Sciatic nerve (tissue), 2 donors: ENCODE measurements around the gene PHIP. TPM values are rescaled to one million over a fixed set of nuclear protein-coding genes. Genes with fewer than 3 reads are reported as not detected.
"Not testable (repeated sequence)": the region's sequence is repeated elsewhere in the genome, so short reads cannot be mapped to it uniquely, and the experiment has no call there.

Experiments
- ATAC-seq: fragments of 200-7000 bp; cut with Tn5 transposase; one replicate; pipeline ENCODE4 v1.9.1; 2020; ENCODE audit warnings: mild to moderate bottlenecking, moderate library complexity
- DNase-seq: peaks from one replicate; pipeline ENCODE4 v3.0.0-alpha.2; 2020; ENCODE audit warnings: low spot score
- intact Hi-C: fragments of 100-400 bp; cut with DNase I; formaldehyde crosslinking; loops from one replicate; pipeline ENCODE4 v1.14.2; 2022
- total RNA-seq: library from RNA; stranded (reverse); fragmentation: NEBNext Ultra II Directional; extraction: Animal tissue kit (Norgen Biotek cat#: 25700); gene quantifications from one replicate; pipeline ENCODE4 v1.2.1, GENCODE V29; 2021
- donor health status: DM: no; HTN: no; CAD: no.
- donor health status: DM: no; HTN: no; CAD: no.

Gene PHIP
- total RNA-seq, 1 donor from 2014 or later = 43.6 TPM

- no peak for ATAC-seq
- no peak for DNase-seq
- intact Hi-C loops = no loop called here
Measured at GRCh38 chr6:78962448-78962847, 115.6 kb downstream of the PHIP start.

GRCh38 chr6:78954740-78955139 is 123.3 kb downstream of the PHIP start:
- DNase-seq = no peak
- intact Hi-C loops = no loop called here
- ATAC-seq = no peak

GRCh38 chr6:78953798-78954197 is 124.3 kb downstream of the PHIP start:
- intact Hi-C loops = no loop called here
- DNase-seq (no peak), ATAC-seq (no peak)

- no peak for ATAC-seq
- DNase-seq = no peak
- intact Hi-C loops = no loop called here
Measured at GRCh38 chr6:78952362-78952761, 125.7 kb downstream of the PHIP start.

- ATAC-seq = no peak
- no peak for DNase-seq
- intact Hi-C loops = no loop called here
Measured at GRCh38 chr6:78948785-78949184, 129.3 kb downstream of the PHIP start.

GRCh38 chr6:78947962-78948361 is 130.1 kb downstream of the PHIP start:
- ATAC-seq (no peak), DNase-seq (no peak)
- intact Hi-C loops = no loop called here

GRCh38 chr6:78947529-78947928 is 130.5 kb downstream of the PHIP start:
- intact Hi-C loops = no loop called here
- no peak for DNase-seq
- no peak for ATAC-seq

- DNase-seq = no peak
- intact Hi-C loops = no loop called here
- no peak for ATAC-seq
Measured at GRCh38 chr6:78942446-78942845, 135.6 kb downstream of the PHIP start.

- intact Hi-C loops = no loop called here
- ATAC-seq (no peak), DNase-seq (no peak)
Measured at GRCh38 chr6:78936515-78936914, 141.5 kb downstream of the PHIP start.

GRCh38 chr6:78935553-78935952 is 142.5 kb downstream of the PHIP start:
- ATAC-seq (no peak), DNase-seq (no peak)
- intact Hi-C loops = no loop called here

- DNase-seq (no peak), ATAC-seq (no peak)
- intact Hi-C loops = no loop called here
Measured at GRCh38 chr6:78925317-78925716, 152.7 kb downstream of the PHIP start.

- ATAC-seq, intact Hi-C loops, DNase-seq: not testable (repeated sequence)
Measured at GRCh38 chr6:78921168-78921567, 156.9 kb downstream of the PHIP start.

GRCh38 chr6:78917788-78918187 is 160.3 kb downstream of the PHIP start:
- intact Hi-C loops = no loop called here
- no peak for DNase-seq
- no peak for ATAC-seq

- ATAC-seq (no peak), DNase-seq (no peak)
- intact Hi-C loops = no loop called here
Measured at GRCh38 chr6:78916411-78916810, 161.6 kb downstream of the PHIP start.

- ATAC-seq (peak; percentile 54), DNase-seq (no peak)
Measured at GRCh38 chr6:78911218-78911940, 166.7 kb downstream of the PHIP start.

GRCh38 chr6:78910591-78911171 is 167.4 kb downstream of the PHIP start:
- intact Hi-C loops = no loop called here
- DNase-seq (no peak), ATAC-seq (peak; percentile 72)

More at GRCh38 chr6:78911218-78911940, 166.7 kb downstream of the PHIP start:
- intact Hi-C loops = no loop called here

GRCh38 chr6:78910010-78910409 is 168.0 kb downstream of the PHIP start:
- DNase-seq = no peak
- intact Hi-C loops = no loop called here
- ATAC-seq = no peak

GRCh38 chr6:78909391-78909790 is 168.7 kb downstream of the PHIP start:
- intact Hi-C loops = no loop called here
- peak; percentile 80 for ATAC-seq
- no peak for DNase-seq

- intact Hi-C loops = no loop called here
- DNase-seq = no peak
- no peak for ATAC-seq
Measured at GRCh38 chr6:78908621-78909020, 169.4 kb downstream of the PHIP start.

- intact Hi-C loops = no loop called here
- ATAC-seq (no peak), DNase-seq (no peak)
Measured at GRCh38 chr6:78896227-78896626, 181.8 kb downstream of the PHIP start.

GRCh38 chr6:78889901-78890300 is 188.2 kb downstream of the PHIP start:
- not testable (repeated sequence) for ATAC-seq, DNase-seq
- intact Hi-C loops = loop anchor here (5.0 kb wide), 1 partner anchor 1693 kb away; no protein-coding TSS in a partner anchor
